NCI-H748 (cell line): ENCODE results near the gene GP2.

Experiments used
- DNase-seq: peaks from one replicate; lab custom pipeline; 2025; ENCODE audit not compliant: unreplicated experiment; lab: John Stamatoyannopoulos, UW

Gene GP2

DNA sequence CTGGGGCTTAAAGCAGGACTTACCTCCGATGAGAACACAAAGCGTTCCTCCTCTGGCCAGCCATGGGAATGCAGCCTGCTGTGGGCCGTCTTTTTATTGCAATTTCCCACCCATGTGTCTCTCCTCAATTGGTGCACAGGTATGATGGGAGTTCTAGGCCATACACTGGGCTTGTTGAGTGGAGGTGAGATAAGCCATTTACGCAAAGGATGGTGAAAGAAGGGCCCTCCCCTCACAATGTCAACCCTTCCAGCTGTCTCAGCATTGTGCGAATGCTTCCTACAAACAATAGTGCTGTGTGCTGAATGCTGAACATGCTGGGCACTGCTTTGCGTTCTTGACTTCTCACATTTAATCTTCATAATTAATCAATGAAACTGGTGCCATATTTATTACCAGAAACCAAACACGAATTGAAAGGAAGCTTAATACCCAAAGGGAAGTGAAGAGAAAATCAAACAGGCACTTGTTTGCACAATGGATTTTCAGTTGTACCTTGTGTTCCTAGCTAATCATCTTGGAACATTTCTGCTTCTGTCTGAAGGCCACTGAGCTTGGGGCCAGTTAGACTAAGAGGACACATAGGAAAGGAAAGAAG is at the start of gene GP2:
Gene GP2, minus strand, starts transcription at position 70 of the 598 bp plus-strand sequence. CDS start 1,082 bp downstream, outside the sequence.
- DNase-seq = peak; percentile 77

DNA sequence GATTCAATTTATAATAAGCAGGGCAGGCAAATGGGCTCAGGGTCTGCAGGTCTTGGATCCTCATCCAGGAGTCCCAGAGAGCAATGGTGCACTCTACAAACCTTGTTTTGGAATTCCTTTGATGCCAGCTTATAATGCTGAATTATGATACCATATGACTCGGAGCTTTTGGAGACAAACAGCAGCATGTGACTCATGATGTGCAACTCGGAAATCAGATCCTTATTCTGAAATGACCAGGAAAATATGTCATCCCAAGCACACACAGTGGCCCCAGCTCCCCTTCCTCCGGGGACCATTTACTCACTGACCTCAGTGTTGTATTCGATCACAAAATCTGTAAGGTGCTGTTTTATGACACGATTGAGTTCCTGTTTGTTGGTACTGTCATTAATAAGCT is 45.4 kb upstream of the GP2 start:
- no peak for DNase-seq

DNA sequence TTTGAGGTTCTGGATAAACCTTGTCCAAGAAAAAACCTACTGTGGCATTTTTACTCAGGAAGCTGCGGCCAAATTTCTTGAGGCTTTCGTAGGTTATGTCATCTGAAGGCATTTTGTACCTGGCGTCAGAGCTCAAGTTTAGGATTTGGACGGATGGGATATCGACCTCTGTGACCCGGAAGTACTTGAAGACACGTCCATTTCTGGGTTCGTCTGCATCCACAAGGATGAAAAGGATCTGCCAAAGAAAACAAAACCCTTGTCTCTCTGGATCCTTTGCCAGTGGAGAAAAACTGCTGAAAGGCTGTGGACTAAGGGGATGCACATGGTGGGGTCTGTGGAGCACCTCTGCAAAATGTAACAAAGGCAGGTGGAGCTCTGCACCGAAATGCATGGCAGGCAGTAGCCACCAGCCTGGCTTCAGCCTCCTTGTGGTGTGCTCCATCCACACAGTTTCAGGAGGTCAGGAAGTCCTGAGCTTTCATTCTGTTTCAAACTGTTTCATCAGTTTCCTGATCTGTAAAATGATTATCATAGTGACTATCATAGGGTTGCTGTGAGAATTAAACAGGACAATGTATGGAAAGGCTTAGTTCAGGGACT is 42.2 kb upstream of the GP2 start:
- no peak for DNase-seq

DNA sequence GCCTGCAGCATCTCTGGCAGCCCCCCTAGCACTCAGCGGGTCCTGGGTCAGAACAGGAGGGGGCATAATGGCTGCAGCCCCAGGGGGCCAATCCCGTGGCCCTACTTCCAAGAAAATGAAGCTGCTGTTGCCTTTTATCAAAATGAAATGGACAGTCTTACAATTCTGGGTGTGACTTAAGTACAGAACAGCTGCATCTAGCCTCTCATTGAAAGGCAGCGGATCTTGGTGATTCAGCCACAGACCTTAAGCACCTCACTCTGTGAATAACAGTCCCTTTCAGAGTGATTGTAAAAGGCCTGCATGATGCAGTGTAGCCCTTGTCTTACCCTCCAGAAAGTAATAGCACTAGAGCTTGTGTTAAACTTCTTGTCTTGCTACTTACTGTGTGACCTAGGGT is 36.7 kb upstream of the GP2 start:
- DNase-seq = no peak

DNA sequence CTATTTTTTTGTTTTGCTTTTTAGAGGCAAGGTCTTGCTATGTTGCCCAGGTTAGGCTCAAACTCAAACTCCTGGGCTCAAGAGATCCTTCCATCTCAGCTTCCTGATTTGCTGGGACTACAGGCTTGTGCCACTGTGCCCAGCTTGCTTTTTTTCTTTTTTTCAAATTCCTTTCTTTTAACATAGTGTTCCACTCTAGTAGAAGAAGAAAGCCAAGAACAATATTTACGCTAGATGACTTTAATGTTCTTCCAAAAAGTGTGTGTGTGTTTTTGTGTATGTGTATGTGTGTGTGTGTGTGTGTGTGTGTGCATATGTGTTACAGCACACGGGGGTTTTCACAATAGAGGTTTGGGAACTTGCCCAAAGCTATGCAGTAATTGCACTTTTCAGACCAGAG is 35.9 kb upstream of the GP2 start:
- no peak for DNase-seq

DNA sequence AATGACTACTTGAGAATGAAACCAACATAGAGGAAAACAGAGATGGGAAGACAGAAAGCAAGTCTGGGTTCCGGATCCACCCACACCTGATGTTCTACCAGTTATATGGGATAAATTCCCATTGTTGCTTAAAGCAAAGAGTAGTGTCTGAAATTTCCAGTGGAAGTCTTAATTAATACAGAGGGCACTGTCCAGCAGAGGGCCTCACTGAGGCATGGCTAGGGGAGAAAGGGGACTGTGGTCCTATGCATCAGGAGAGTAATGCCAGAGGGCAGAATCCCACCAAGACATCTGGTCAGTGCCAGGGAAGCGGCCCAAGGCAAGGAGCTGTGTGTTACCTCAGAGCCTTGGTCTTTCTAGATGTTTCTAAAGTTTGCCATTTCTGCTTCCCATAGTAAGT is 32.7 kb upstream of the GP2 start:
- DNase-seq = peak; percentile 24

DNA sequence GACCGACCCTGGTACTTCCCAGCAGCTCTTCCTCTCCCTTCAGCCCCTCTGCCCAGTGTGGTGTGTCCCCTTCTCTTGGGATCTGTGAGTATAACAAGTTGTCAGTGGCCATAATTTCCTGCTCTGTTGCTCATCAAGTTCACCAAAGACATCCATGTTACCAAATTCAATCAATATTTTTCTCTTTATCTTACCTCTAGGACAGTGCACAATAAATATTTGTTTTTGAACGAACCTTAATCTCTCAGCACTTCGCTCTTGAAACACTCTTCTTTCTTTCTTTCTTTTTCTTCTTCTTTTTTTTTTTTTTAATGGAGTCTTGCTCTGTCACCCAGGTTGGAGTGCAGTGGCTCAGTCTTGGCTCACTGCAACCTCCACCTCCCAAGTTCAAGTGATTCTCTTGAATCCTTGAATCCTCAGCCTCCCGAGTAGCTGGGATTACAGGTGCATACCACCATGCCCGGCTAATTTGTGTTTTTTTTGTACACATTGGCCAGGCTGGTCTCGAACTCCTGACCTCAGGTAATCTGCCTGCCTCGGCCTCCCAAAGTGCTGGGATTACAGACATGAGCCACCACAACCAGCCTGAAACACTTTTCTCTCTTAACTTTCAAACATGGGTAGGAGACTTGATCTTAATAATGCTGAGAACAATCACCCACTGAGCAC is 27.9 kb upstream of the GP2 start:
- DNase-seq = no peak

DNA sequence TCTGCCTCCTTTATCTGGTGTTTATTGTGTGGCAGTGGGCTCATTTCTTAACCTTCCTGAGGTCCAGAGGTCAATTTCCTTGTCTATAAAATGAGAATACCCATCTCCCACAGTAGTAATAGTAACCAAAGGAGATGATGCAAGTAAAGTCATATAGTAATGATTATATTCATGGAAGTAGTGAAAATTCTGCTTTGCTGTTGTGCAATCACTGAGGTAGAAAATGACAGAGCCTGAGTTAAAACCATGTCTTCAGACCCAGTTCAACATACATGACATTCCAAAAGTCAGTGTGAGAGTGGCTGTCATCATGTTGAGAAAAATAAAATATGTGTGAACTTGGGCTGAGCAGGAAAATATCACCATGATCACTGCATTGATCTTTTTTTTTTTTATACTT is 26.1 kb upstream of the GP2 start:
- DNase-seq = no peak

DNA sequence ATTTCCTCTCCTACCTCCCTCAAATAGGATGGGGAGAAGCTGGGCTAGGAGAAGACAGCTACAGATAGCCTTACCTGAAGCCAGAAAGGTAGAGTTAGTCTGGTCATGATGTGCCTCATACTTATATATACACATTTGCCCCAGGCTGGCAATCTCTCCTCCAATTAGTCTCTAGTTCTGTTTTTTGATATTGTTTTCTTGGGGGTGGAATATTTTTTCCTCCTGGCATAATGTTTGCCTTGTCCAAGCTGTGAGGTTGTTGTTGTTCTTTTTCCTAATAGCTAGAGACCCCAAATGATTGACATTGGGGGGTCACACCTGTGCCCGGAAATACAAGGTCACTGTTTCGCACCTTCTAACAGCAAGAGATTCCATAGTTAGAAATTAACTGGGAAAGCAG is 25.3 kb upstream of the GP2 start, which contains the start of gene UMOD:
Gene UMOD, minus strand, starts transcription at position 101 of the 400 bp plus-strand sequence. CDS start 1,978 bp downstream, outside the sequence.
- no peak for DNase-seq

DNA sequence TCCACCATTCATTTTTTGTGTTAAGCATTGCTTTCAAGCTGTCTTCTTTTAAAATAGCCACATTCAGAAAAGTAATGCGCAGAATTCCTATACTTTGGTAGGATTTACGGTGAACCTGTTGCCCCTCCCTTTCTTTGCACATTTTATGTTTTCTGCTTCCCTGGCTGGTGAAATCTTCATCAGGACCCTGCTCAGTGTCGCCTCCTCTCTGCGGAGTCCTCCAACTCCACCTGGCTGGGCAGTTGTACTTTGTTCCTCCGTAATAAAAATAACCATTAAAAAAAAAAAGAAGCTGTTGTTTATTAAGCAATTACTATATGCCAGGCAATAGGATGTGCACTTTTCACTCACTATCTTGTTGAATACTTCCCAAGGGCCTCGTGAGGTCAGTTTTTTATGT is 22.3 kb upstream of the GP2 start:
- DNase-seq = no peak

DNA sequence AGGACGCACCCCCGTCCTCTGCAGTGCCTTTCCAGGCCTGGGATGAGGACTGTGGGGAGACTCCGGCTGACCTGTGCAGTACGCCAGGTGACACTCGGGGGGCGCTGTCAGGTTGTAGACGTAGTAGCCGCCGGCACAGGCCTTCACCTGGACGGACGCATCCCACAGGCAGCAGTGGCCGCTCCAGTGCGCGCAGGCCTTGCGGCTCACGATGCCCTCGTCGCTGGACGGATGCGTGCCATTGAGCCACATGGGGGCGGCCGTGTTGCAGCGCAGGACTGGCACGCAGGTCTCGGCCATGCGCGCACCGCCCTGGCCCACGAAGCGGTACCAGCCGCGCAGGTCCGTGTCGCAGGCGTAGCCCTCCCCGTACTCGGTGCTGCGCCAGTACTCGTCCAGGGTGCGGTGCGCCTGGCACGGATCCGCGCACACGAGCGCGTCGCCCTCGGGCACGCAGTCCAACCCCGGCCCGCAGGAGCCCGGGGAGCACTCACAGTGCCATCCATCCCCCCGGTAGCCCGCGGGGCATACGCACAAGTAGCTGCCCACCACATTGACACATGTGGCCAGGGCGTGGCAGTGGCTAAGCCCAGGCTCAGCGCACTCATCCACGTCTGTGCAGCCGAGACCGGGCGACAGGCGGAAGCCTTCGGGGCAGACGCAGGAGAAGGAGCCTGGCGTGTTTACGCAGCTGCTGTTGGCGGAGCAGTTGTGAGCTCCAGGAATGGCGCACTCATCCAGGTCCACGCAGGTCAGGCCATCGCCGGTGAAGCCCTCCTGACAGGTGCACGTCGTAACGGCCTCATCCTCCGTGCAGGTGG is 21.3 kb upstream of the GP2 start:
- peak; percentile 82 for DNase-seq

DNA sequence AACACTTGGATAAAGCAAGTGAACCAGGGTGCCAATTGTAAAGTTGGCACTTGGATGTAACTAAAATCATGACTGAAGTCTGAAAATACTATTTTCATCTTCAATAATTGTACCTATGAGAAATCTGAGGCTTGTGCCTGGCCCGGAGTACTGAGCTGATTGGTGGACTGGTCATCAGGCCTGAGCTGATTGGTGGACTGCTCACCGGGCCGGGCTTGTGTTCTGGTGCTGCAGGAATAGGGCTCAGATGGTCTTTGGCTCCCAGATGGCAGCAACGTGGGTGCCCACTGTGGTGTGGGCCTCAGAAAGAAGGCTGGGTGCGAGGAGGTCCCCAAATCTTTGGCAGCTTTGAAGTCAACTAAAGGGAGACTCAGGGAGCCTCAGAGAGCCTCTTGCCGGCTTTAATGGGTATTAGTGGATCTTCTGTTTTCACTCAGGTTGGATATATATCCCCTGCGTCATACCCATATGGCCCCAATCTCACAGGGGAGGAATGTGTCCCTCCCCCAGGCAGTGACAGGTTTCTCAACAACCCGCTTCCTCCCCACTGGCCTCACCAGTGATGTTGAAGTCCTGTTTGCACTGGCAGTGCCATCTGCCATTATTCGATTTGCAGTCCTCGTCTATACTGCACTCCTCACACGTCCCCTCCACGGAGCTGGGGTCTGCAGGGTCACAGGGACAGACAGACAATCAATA is 20.5 kb upstream of the GP2 start:
- DNase-seq = no peak

DNA sequence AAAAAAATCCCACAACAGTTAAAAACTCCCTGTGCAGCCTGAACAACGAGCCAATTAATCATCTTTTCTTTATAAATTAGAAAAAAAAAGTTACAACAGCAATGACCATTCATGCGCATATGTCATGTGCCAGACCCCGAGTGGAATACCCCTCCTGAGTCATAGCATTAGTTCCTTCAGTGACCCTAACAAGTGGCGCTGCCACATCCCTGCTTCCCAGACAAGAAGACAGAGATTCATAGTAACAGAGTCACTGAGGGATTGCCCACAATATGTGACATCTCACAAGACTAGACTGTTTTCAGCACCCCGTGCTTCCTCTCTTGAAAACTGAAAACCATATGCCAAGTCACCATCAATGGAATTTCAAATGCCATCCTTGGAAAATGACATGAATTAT is 17.3 kb upstream of the GP2 start:
- no peak for DNase-seq

DNA sequence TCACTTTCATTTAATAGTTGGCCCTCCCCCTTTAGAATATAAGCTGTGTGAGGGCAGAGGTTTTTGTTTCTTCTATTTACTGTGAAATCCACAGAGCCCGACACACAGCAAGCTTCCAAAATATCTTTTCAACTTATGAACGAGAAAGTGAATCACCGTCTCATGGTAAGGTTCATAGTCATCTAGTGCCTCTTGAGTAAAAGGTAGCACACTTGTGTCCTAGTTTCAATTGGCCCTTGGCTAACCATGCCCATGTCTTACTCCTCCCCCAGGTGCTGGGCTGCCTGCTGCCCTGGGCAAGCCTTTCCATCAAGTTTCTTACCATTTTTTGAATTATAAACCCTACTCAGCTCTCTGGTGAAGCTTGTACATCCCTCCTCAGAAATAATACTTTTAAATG is 12.4 kb upstream of the GP2 start:
- no peak for DNase-seq

DNA sequence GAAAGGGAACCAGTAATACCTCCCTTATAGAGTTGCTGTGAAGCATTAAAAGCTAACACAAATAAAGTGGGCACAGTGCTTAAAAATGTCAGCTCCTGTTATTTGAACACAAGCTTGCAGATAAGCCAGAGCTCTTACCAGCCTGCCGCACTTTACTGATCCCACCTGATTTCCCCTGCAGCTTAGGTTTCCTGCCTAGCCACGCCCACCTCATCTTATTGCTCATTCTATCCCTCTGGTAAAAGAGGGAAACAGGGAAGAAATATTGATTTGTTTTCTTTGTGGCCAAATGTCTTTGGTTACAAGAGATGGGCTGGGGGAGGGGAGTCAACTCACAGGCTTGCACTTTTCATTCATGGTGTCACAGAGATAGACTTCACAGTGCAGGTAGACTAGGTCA is 9.6 kb upstream of the GP2 start:
- DNase-seq = peak; percentile 35

DNA sequence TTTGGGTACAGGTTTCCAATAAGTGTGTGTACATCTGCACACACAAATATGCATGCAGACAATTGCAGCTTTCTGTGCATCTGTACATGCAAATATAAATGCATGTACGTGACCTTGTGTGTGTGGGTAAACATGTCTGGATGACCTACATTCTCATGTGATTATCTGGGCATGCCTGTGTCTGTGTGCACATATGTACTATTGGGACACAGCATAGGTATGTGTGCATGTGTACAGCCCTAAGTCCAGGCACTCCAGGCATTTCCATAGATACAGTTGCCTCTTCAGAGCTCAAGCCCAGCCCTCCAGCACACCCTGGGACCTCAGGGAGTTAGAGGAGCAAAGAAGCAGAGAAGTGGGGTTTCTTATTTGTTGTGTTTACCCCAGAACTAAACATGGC is 7.1 kb upstream of the GP2 start:
- no peak for DNase-seq

DNA sequence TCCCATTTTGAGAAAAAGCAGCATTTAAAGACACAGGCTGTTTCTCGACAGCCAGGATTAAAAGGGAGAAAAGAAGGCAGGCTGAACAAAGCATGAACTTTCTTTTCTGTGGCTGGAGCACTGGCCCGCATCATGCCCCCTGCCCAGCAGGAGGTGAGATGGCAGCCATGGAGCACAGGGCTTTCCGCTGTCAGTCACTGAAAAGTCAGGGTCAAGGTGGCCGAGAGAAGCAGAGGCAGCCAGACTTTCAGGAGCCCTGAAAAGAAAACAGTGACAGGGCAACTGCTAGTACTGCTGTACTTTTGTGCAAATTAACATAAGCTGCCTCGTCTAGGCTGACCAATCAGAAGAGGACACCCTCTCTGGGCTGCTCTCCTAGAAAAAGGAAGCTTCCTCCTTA is 5.8 kb upstream of the GP2 start:
- no peak for DNase-seq

DNA sequence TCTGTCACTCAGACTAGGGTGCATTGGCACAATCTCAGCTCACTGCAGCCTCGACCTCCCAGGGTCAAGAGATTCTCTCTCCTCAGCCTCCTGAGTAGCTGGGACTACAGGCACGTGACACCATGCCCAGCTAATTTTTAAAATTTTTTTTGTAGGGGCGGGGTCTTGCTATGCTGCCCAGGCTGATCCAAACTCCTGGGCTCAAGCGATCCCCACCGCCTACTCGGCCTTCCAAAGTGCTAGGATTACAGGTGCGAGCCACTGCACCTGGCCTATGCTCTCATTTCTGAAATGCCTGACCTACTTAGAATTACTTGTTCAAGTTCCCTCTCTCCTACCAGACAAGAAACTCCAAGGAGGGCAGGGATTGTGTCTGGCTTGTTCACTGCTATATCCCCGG is 5.1 kb upstream of the GP2 start:
- DNase-seq = no peak

DNA sequence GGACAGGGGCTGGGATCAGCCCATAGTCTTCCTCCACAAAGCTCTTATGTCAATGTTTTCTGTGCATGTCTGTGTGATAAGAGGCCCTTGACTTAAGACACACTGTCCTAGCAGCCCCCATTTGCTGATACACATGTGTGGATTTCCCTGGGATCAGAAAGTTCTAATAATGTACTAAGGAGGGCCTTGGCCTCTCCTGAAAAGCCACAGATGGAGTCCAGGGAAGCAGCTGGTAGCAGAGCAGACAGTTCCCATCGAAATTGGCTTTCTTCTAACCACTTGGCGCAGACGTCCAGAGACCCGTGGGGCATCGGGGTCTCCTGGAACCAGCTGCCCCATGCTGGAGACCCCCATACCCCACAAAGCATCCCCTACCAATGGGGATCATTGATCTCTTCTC is 4.3 kb upstream of the GP2 start:
- DNase-seq = no peak

DNA sequence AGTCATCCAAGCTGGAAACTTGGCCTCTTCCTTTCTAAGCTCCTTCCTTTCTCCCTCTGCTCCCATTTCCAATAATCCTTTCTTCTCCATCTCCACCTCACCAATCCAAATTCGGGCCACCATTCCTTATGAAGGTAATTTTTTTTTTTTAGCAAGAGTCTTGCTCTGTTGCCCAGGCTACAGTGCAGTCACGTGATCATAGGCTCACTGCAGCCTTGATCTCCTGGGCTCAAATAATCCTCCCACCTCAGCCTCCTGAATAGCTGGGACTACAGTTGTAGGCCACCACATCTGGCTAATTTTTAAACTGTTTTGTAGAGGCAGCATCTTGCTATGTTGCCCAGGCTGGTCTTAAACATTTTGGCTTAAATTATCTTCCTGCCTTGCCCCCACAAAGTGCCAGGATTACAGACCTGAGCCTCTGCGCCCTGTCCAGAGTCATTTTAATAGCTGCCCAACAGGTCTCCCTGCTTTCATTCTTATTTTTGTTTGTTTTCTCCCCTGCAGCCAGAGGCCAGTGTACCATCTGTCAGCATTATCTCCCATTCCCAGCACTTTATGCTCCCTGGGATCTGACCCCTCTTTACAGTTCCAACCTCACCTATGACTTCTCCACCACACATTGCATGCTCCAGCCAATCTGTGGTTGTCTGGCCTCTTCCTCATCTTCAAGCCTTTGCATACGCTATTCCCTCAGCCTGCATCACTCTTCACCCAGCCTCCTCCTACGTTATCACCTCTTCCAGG is 2.3 kb upstream of the GP2 start:
- DNase-seq = peak; percentile 33
